Adipocyte (in vitro differentiated cells): ENCODE results near the gene DENND4A.

ENCODE experiments used
- DNase-seq: peaks from one replicate; pipeline ENCODE4 v3.0.0-alpha.2; 2015; ENCODE audit warnings: low read depth
- H3K27me3 ChIP-seq: replicated peaks from 2 replicates; pipeline ENCODE4 v1.7.0; 2013; ENCODE audit warnings: mild to moderate bottlenecking, low read length, moderate library complexity; ENCODE audit not compliant: control insufficient read depth, insufficient read depth
- H3K36me3 ChIP-seq: 2 replicates; pipeline ENCODE4 v1.7.0; 2013; ENCODE audit warnings: low read length, mild to moderate bottlenecking, moderate library complexity; ENCODE audit not compliant: control insufficient read depth, insufficient read depth, severe bottlenecking
- H3K4me1 ChIP-seq: 2 replicates; pipeline ENCODE4 v1.7.0; 2013; ENCODE audit warnings: mild to moderate bottlenecking, low read length, moderate library complexity; ENCODE audit not compliant: control insufficient read depth, insufficient read depth
- H3K4me3 ChIP-seq: 2 replicates; pipeline ENCODE4 v1.7.0; 2013; ENCODE audit warnings: mild to moderate bottlenecking, low read length, moderate library complexity
- H3K9ac ChIP-seq: 2 replicates; pipeline ENCODE4 v1.7.0; 2013; ENCODE audit warnings: mild to moderate bottlenecking, low read length, moderate library complexity
- H3K9me3 ChIP-seq: 2 replicates; pipeline ENCODE4 v1.7.0; 2013; ENCODE audit warnings: mild to moderate bottlenecking, low read length, moderate library complexity; ENCODE audit not compliant: control insufficient read depth

DENND4A gene

DNA sequence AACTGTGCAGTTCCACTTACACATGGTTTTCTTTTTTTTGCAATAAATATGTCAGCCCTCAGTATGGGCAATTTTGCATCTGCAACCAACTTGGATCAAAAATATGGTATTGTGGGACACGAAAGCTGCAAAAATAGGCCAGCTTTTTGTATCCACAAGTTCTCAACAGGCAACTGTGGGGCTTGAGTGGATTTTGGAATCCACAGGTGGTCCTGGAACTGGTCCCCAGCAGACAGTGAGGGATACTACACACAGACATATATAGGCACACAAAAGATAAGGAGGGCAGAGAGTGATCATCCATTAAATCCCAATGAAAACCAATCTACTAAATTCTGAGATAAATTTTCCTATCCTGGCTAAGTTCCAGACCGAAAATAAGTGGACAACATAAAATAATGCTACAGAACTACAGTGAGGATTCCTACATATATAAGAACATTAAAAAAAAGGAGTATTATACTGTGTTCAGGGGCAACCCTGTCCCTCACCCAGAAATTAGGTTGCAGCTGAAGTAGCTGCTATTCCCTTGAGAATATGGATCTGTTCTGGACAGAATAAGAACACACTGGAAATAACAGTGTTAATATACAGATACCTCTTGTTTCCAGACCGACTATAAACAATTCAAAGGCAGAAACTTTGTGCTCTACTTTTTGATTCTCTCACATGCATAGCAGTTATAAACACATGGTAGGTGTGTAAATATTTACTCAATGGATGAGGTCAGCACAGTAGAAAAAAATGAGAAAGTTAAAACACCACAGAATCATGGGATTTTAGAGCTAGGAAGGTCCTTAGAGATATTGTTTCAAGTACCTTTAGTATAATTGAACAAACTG lies 25.4 kb downstream of the DENND4A start:
- no peak overlapping the region for H3K9ac ChIP-seq
- H3K27me3 ChIP-seq: no peaks in the 10 kb centered on the region
- H3K4me3 ChIP-seq: no peak overlapping the region
- DNase-seq: peak; percentile 22
- H3K36me3 ChIP-seq: no peaks in the 10 kb centered on the region
- H3K9me3 ChIP-seq: no peaks in the 10 kb centered on the region
- no peaks in the 10 kb centered on the region for H3K4me1 ChIP-seq

DNA sequence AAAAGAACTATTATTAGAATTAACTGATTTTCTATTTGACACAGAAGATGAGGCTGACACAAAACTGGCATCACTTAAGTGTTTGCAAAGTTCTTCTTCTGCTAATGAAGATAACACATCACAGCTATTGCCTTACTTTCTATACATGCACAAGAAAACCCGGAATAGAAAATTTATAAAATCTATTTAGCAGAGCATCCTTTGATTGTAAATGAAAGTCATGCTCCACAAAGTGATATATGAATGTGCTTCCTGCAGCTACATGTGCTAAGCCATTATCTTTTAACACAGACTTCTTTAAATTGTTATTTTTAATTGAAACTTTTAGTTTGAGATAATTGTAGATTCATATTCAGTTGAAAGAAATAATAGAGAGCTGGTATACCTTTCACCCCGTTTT lies 27.0 kb downstream of the DENND4A start:
- no peak for DNase-seq
- no peaks in the 10 kb centered on the region for H3K9me3 ChIP-seq

DNA sequence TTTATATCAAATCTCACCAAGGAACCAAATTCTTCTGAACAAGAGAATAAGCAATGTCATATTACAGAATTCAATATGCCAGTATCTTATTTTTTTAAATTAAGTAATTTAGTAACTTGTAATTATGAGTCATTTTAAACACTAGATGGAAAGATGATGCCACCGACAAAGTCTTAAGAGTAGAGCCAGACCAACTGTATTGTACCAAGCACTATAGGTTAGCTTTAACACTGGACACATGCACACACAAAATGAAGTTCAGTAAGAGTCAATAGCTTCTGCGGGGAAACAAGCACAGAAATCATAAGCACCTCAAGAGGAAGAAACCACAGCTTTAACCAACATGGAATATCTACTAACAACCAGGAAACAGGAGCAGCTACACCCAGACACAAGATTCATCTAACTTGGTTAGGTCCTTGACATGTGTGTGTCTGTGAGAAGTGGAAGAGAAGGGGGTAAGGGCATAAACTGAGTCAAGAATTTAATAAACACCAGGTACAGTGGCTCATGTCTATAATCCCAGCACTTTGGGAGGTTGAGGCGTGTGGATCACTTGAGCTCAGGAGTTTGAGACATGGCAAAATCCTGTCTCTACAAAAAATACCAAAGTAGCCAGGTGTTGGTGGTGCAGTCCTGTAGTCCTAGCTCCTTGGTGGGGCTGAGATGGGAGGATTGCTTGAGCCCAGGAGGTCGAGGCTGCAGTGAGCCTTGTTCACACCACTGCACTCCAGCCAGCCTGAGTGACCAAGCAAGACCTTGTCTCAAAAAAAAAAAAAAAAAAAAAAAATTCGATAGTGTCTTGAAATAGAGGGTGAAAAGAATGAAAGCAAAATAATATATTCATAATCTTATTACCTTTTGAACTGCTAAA lies 28.9 kb downstream of the DENND4A start:
- no peaks in the 10 kb centered on the region for H3K27me3 ChIP-seq
- no peak for DNase-seq
- no peak overlapping the region for H3K4me3 ChIP-seq
- H3K9me3 ChIP-seq: no peaks in the 10 kb centered on the region
- no peaks in the 10 kb centered on the region for H3K4me1 ChIP-seq
- H3K36me3 ChIP-seq: no peaks in the 10 kb centered on the region
- H3K9ac ChIP-seq: no peak overlapping the region

More for the DNA sequence above, 27.0 kb downstream of the DENND4A start:
- H3K36me3 ChIP-seq: no peaks in the 10 kb centered on the region
- H3K9ac ChIP-seq: no peak overlapping the region
- H3K4me1 ChIP-seq: no peaks in the 10 kb centered on the region
- H3K27me3 ChIP-seq: no peaks in the 10 kb centered on the region
- no peak overlapping the region for H3K4me3 ChIP-seq

DNA sequence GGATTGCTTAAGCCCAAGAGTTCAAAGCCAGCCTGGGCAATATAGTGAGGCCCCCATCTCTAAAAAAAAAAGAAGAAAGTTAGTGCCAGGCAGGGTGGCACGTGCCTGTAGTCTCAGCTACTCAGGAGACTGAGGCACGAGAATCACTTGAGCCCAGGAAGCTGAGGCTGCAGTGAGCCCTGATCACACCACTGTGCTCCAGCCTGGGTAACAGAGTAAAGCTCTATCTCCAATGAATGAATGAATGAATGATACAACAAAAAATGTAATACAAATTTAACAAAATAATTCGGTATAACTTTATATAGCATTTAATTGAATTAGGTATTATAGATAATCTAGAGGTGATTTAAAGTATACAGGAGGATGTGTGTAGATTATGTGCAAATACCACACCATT lies 29.7 kb downstream of the DENND4A start:
- H3K4me1 ChIP-seq: no peaks in the 10 kb centered on the region
- no peaks in the 10 kb centered on the region for H3K36me3 ChIP-seq
- H3K27me3 ChIP-seq: no peaks in the 10 kb centered on the region
- no peaks in the 10 kb centered on the region for H3K9me3 ChIP-seq
- no peak overlapping the region for H3K4me3 ChIP-seq
- no peak for DNase-seq
- no peak overlapping the region for H3K9ac ChIP-seq

DNA sequence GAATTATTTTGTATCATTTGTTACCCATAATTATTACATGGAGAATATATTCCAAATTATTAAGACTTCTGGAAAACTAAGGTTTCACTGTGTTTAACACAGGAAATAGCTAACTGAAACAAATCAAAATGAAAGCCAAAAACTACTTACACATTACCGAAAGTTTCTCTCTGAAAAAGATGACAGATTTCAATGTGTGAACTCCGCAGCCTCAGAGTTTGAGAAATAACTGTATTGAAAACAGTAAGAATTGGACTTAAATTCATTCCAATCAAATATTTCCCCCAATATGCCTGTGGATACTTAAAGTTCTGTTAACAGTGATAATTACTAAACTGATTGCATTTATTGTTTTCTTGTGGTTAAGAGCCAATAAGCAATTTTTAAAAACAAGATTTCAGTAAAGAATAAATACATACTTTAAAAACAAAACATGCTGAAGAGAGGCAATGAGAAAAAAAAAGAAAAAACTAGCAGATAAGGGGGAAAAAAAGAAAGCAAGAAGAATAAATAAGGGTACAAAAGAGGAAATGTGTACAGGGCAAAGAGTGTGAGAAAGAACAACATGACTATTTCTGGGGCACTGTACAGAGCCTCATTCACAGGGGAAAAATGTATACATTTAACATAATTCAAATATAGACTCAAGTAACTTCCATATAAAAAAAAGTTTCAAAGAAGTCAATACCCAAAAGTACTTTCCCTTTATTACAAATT lies 30.7 kb downstream of the DENND4A start:
- no peak for DNase-seq
- H3K9ac ChIP-seq: no peak overlapping the region
- no peaks in the 10 kb centered on the region for H3K36me3 ChIP-seq

DNA sequence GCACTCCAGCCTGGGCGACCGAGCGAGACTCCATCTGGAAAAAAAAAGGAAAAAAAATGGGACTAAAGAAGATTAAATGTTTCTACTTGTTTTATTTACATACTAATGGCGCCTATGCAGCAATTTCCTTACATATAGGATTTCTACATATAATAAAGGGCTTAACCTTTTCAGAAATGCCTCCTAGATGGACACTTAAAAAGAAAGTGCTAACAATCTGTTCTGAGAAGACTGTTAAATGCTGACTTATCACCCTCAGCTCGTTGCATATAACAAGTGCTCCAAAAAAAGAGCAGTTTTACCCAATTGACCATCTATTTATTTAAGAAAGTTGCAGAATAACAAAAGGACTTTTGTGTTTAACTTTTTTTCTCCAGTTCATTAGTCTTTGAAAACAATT lies 32.7 kb downstream of the DENND4A start:
- H3K4me1 ChIP-seq: no peaks in the 10 kb centered on the region
- H3K9me3 ChIP-seq: no peaks in the 10 kb centered on the region
- peaks cover 5% of the 10 kb centered on the region for H3K36me3 ChIP-seq
- no peak for DNase-seq
- H3K27me3 ChIP-seq: no peaks in the 10 kb centered on the region
- no peak overlapping the region for H3K9ac ChIP-seq
- H3K4me3 ChIP-seq: no peak overlapping the region

More for the DNA sequence above, 30.7 kb downstream of the DENND4A start:
- Histone ChIP-seq H3K4me1 (no peaks in the 10 kb centered on the region), H3K9me3 (no peaks in the 10 kb centered on the region), H3K4me3 (no peak overlapping the region), H3K27me3 (no peaks in the 10 kb centered on the region)

DNA sequence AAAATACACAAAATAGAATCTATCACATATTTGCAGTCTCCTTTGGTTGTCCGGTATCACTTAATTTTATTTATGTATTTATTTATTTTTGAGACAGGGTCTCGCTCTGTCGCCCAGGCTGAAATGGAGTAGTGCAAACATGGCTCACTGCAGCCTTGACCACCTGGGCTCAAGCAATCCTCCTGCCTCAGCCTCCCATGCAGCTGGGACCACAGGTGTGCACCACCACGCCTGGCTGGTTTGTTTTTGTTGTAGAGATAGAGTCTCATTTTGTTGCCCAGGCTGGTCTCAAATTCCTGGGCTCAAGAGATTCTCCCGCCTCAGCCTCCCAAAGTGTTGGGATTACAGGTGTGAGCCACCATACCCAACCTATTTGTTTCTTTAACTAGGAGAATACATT lies 33.9 kb downstream of the DENND4A start:
- peaks cover 5% of the 10 kb centered on the region for H3K36me3 ChIP-seq
- no peaks in the 10 kb centered on the region for H3K9me3 ChIP-seq
- H3K4me3 ChIP-seq: no peak overlapping the region
- DNase-seq: no peak
- H3K4me1 ChIP-seq: no peaks in the 10 kb centered on the region
- no peaks in the 10 kb centered on the region for H3K27me3 ChIP-seq
- no peak overlapping the region for H3K9ac ChIP-seq

DNA sequence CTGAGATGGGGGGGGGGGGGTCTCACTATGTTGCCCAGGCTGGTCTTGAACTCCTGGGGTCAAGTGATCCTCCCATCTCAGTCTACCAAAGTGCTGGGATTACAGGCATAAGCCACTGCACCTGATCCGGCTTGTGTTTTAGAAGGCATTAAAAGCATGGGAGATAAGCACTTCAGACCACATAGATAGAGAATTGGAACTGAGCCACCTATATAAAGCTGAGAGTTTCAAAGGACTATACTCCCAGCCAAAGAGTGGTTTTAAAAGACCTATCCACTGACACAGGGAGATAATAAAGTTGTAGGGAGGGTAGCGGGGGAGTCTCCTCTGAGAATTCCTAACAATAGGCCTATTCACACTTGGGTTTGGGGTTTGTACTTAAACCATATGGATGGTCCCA lies 34.8 kb downstream of the DENND4A start:
- no peaks in the 10 kb centered on the region for H3K4me1 ChIP-seq
- H3K9me3 ChIP-seq: no peaks in the 10 kb centered on the region
- peaks cover 5% of the 10 kb centered on the region for H3K36me3 ChIP-seq
- no peak for DNase-seq
- no peak overlapping the region for H3K9ac ChIP-seq
- H3K4me3 ChIP-seq: no peak overlapping the region
- no peaks in the 10 kb centered on the region for H3K27me3 ChIP-seq

DNA sequence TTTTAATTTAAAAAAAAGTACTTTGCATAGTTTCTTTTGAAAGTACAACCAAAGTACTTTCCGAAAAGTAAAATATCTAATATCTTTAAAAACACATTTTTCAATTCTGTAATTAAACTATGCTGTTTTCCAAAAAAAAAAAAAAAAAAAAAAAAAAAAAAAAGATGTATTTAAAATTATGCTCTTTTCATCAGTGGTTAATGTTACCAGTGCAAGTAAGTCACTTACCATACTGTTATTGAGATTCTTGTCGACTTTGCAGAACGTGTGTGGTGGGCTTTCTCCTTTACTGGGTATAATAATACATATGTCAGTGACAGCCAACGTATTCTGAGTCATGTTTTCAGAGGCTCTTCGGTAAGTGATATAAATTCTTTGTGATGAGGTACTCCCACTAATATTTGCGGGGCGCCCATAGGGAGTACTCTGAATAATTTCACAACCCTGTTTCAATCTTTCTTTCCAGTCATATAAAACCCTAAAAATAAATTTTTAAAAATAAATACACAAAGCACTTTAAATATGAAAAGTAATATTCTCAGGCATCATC lies 39.9 kb downstream of the DENND4A start:
- H3K9ac ChIP-seq: no peak overlapping the region
- H3K27me3 ChIP-seq: no peaks in the 10 kb centered on the region
- peaks cover 13% of the 10 kb centered on the region for H3K36me3 ChIP-seq
- no peaks in the 10 kb centered on the region for H3K4me1 ChIP-seq
- H3K4me3 ChIP-seq: no peak overlapping the region
- DNase-seq: no peak
- H3K9me3 ChIP-seq: no peaks in the 10 kb centered on the region

DNA sequence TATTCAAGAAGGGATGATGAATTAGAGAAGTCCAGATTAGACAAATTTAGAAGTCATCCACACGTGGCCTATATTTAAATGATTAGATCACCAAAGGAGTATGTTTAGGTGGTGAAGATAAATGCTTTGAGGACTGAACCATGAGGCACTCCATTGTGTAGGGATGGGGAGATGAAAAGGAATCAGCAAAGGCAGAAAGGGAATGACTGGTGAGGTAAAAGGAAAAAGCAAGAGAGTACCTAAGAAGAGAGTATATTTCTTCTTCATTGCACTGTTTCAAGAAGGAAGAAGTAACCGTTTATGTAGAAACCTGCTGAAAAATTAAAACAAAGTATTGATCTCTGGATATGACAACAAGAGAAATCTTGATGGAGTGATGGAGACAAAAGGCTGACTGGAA lies 40.7 kb downstream of the DENND4A start:
- Histone ChIP-seq H3K9me3 (no peaks in the 10 kb centered on the region), H3K27me3 (no peaks in the 10 kb centered on the region), H3K4me1 (no peaks in the 10 kb centered on the region), H3K9ac (no peak overlapping the region), H3K4me3 (no peak overlapping the region), H3K36me3 (peaks cover 13% of the 10 kb centered on the region)
- DNase-seq: no peak

DNA sequence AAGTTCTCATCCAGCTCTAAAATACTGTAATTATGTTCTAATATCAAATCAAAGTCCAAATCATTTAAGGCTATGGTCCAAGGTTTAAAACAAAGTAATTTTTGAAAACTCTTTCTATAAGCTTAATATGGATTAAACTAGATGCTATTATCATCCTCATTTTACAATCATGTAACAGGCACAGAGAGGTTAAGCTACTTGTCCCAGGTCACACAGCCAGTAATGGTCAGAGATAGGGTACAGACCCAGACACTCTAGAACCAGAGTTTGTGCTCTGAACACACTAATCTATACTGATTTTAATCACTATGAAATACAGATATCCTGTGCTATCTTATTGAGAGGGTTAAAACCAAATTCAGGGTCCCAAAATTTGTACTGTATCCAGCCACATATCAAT lies 44.8 kb downstream of the DENND4A start:
- Histone ChIP-seq H3K4me1 (no peaks in the 10 kb centered on the region), H3K27me3 (no peaks in the 10 kb centered on the region), H3K4me3 (no peak overlapping the region), H3K9ac (no peak overlapping the region), H3K36me3 (peaks cover 9% of the 10 kb centered on the region), H3K9me3 (no peaks in the 10 kb centered on the region)
- DNase-seq: no peak
